Fibroblast of lung (primary cell): ENCODE results near the gene OSBP2. TPM values are rescaled to one million over a fixed set of nuclear protein-coding genes. Genes with fewer than 3 reads are reported as not detected.

ENCODE experiments used
- DNase-seq, 2 donors: peaks; one replicate each; pipeline versions ENCODE4 v3.0.0 to v3.0.0-alpha.2; 2010; ENCODE audit warnings: low read depth in 2 of 2
- H2AFZ ChIP-seq: 2 replicates; pipeline ENCODE4 v1.5.1; 2012; ENCODE audit warnings: low read length, control low read depth, inconsistent platforms
- H3K27ac ChIP-seq: 2 replicates; pipeline ENCODE4 v1.5.1; 2011; ENCODE audit warnings: low read length, control low read depth; ENCODE audit not compliant: insufficient read depth
- H3K27me3 ChIP-seq: 2 replicates; pipeline ENCODE4 v1.5.1; 2011; ENCODE audit warnings: mild to moderate bottlenecking, low read length; ENCODE audit not compliant: control insufficient read depth, insufficient read depth
- H3K36me3 ChIP-seq: 2 replicates; pipeline ENCODE4 v1.5.1; 2011; ENCODE audit warnings: low read length; ENCODE audit not compliant: control insufficient read depth, insufficient read depth
- H3K4me1 ChIP-seq: 2 replicates; pipeline ENCODE4 v1.5.1; 2011; ENCODE audit warnings: low read length; ENCODE audit not compliant: control insufficient read depth, insufficient read depth; ENCODE audit errors: extremely low read depth
- H3K4me2 ChIP-seq: 2 replicates; pipeline ENCODE4 v1.5.1; 2011; ENCODE audit warnings: low read length, control low read depth; ENCODE audit not compliant: insufficient read depth; ENCODE audit errors: extremely low read depth
- H3K4me3 ChIP-seq, 4 experiments: fragments of 200-600 bp in 1 of 4; sonication (generic) in 1 of 4; replicated peaks in 1 of 4; 2 replicates each; pipeline ENCODE4 v1.5.1; 2011 to 2016; ENCODE audit warnings: low read length in 4 of 4, low read depth in 3 of 4, mild to moderate bottlenecking in 3 of 4, control low read depth in 2 of 4, inconsistent platforms in 1 of 4, mixed read lengths in 1 of 4; ENCODE audit not compliant: insufficient read depth in 1 of 4; ENCODE audit errors: control extremely low read depth in 1 of 4
- H3K79me2 ChIP-seq: 2 replicates; pipeline ENCODE4 v1.5.1; 2012; ENCODE audit warnings: mild to moderate bottlenecking, low read length, inconsistent platforms; ENCODE audit not compliant: control insufficient read depth, insufficient read depth
- H3K9ac ChIP-seq: 2 replicates; pipeline ENCODE4 v1.5.1; 2011; ENCODE audit warnings: mild to moderate bottlenecking, low read length, control low read depth; ENCODE audit not compliant: insufficient read depth
- H3K9me3 ChIP-seq: 2 replicates; pipeline ENCODE4 v1.5.1; 2012; ENCODE audit warnings: low read depth, low read length; ENCODE audit not compliant: control insufficient read depth, insufficient read depth
- H4K20me1 ChIP-seq: 2 replicates; pipeline ENCODE4 v1.5.1; 2011; ENCODE audit warnings: low read length; ENCODE audit not compliant: control insufficient read depth, insufficient read depth; ENCODE audit errors: extremely low read depth
- EZH2 ChIP-seq: IDR thresholded peaks from 2 replicates; pipeline ENCODE4 v1.5.1; 2012; ENCODE audit warnings: low read length, control low read depth, mild to moderate bottlenecking; ENCODE audit errors: missing control alignments
- polyA plus RNA-seq, 2 donors: library from polyadenylated mRNA; depleted of rRNA in 1 of 2; stranded (reverse) in 1 of 2; unstranded in 1 of 2; fragments of >200 nt; gene quantifications; 2 replicates each; pipeline ENCODE4 v1.2.1, GENCODE V29; 2011 to 2012; ENCODE audit warnings: missing spikeins in 1 of 2
- total RNA-seq: library from RNA; depleted of rRNA; stranded (reverse); fragments of >200 nt; gene quantifications from 2 replicates; pipeline ENCODE4 v1.2.1, GENCODE V29; 2014
- TF ChIP-seq, protein P1 (sequence below), 2 donors: IDR thresholded peaks in 1 of 2; conservative IDR thresholded peaks in 1 of 2; 1 replicate in 1 of 2; 2 replicates in 1 of 2; pipeline ENCODE4 v1.5.1; 2011 to 2012; ENCODE audit warnings: low read length in 2 of 2, control low read depth in 1 of 2, inconsistent platforms in 1 of 2, low read depth in 1 of 2, mild to moderate bottlenecking in 1 of 2

The OSBP2 gene
- total and polyA plus RNA-seq, 2 donors (not counting 1 experiment from before 2014, with no cell fraction given): 0.40 to 3.8 TPM

DNA sequence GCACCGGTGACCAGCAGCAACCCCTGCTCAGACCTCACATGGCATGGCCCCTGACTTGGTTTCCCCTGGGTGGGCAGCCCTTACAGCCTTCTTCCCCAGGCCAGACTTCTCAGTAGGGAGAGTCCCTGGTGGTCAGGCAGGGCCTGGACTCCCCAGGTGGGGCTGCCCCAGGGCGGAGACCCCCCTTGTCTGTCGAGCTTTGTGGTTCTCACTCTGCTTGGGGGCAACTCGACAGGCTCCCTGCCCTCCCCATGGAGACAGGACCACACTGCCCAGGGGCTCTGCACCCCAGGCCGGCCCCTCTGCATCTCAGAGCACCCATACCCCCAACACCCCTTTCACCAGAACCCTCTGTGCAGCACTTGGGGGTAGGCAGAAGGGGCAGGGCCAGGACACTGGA lies 186.2 kb downstream of the OSBP2 start:
- TF ChIP-seq EZH2: no peak
- TF ChIP-seq, protein P1, sequence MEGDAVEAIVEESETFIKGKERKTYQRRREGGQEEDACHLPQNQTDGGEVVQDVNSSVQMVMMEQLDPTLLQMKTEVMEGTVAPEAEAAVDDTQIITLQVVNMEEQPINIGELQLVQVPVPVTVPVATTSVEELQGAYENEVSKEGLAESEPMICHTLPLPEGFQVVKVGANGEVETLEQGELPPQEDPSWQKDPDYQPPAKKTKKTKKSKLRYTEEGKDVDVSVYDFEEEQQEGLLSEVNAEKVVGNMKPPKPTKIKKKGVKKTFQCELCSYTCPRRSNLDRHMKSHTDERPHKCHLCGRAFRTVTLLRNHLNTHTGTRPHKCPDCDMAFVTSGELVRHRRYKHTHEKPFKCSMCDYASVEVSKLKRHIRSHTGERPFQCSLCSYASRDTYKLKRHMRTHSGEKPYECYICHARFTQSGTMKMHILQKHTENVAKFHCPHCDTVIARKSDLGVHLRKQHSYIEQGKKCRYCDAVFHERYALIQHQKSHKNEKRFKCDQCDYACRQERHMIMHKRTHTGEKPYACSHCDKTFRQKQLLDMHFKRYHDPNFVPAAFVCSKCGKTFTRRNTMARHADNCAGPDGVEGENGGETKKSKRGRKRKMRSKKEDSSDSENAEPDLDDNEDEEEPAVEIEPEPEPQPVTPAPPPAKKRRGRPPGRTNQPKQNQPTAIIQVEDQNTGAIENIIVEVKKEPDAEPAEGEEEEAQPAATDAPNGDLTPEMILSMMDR (conservative IDR thresholded peaks at IDR 0.05 in 1 of 2, IDR thresholded peaks at IDR 0.05 in 1 of 2; ENCODE audit: low read depth in 1 of 2, low read length in 2 of 2): no peak
- Histone ChIP-seq H3K4me1 (no peaks in the 10 kb centered on the region), H3K9ac (no peak overlapping the region), H3K4me3 (no peak overlapping the region), H3K79me2 (no peaks in the 10 kb centered on the region), H2AFZ (no peak overlapping the region), H3K36me3 (no peaks in the 10 kb centered on the region), H3K27ac (no peak overlapping the region), H3K4me2 (no peak overlapping the region), H3K27me3 (no peaks in the 10 kb centered on the region), H3K9me3 (no peaks in the 10 kb centered on the region), H4K20me1 (no peaks in the 10 kb centered on the region)
- DNase-seq: no peak

DNA sequence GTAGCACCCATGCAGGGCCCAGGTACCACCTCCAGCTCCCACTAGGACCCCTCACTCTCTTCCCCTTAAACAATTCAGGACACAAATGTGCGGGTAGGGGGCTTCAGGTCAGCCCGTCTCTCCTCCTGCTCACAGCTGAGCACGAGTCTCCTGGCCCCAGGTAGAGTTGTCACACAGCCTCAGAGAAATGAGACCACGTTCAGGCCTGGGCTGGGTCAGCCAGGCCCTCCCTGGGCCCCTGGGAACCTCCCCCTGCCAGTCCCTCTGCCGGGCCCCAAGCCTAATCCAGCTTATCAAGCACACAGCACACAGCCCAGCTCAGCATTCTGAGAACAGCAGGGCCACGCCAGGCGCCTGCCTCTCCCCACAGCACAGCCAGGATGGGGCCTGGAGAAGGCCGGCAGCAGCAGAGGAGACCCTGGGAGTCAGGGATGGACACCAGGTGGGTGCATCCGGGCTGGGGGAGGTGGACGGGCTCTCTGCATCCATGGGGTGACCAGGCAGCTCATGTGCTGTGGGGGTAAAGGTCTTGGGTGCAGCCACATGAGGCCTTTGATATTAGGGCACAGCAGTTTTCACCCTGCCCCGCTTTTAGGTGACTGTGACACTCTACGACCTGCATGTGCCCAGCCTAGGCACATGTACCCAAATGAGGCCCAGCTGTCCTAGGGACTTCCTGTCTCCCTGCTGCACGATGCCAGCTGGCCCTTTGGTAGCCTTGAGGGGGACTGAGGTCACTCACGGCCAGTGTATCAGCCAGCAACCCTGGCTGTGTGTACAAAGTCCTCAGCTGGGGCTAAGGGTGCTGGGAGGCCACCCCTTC lies 186.9 kb downstream of the OSBP2 start:
- no peak for TF ChIP-seq EZH2
- TF ChIP-seq, protein P1 (conservative IDR thresholded peaks at IDR 0.05 in 1 of 2, IDR thresholded peaks at IDR 0.05 in 1 of 2; ENCODE audit: low read depth in 1 of 2, low read length in 2 of 2): no peak

GRCh38 chr22:30882184-30882717 lies 187.6 kb downstream of the OSBP2 start:
- no peaks in the 10 kb centered on the region for H3K9me3 ChIP-seq
- no peaks in the 10 kb centered on the region for H4K20me1 ChIP-seq
- H3K4me1 ChIP-seq: no peaks in the 10 kb centered on the region
- H3K79me2 ChIP-seq: no peaks in the 10 kb centered on the region
- no peak for DNase-seq
- no peaks in the 10 kb centered on the region for H3K27me3 ChIP-seq
- H2AFZ ChIP-seq: no peak overlapping the region
- H3K4me2 ChIP-seq: no peak overlapping the region
- no peak overlapping the region for H3K4me3 ChIP-seq
- no peak for TF ChIP-seq EZH2
- TF ChIP-seq, protein P1 (conservative IDR thresholded peaks at IDR 0.05 in 1 of 2, IDR thresholded peaks at IDR 0.05 in 1 of 2; ENCODE audit: low read depth in 1 of 2, low read length in 2 of 2): no peak
- H3K36me3 ChIP-seq: no peaks in the 10 kb centered on the region
- no peak overlapping the region for H3K27ac ChIP-seq
- no peak overlapping the region for H3K9ac ChIP-seq

More for the DNA sequence above, 186.9 kb downstream of the OSBP2 start:
- no peaks in the 10 kb centered on the region for H4K20me1 ChIP-seq
- H3K79me2 ChIP-seq: no peaks in the 10 kb centered on the region
- no peak overlapping the region for H3K4me3 ChIP-seq
- H2AFZ ChIP-seq: no peak overlapping the region
- H3K4me2 ChIP-seq: no peak overlapping the region
- no peaks in the 10 kb centered on the region for H3K27me3 ChIP-seq
- no peaks in the 10 kb centered on the region for H3K36me3 ChIP-seq
- no peaks in the 10 kb centered on the region for H3K9me3 ChIP-seq
- no peak overlapping the region for H3K27ac ChIP-seq
- no peak for DNase-seq
- no peaks in the 10 kb centered on the region for H3K4me1 ChIP-seq
- H3K9ac ChIP-seq: no peak overlapping the region
